ENCODE results near the gene ZNF594.
"Not testable (repeated sequence)": the region's sequence is repeated elsewhere in the genome, so short reads cannot be mapped to it uniquely, and the experiment has no call there.

The ZNF594 gene

GRCh38 chr17:5200360-5200759 is 8.7 kb upstream of the ZNF594 start:
- no peak for DNase-seq

GRCh38 chr17:5198472-5198871 is 6.8 kb upstream of the ZNF594 start:
- DNase-seq = no peak

- no peak for DNase-seq
Measured at GRCh38 chr17:5194346-5194745, 2.7 kb upstream of the ZNF594 start.

GRCh38 chr17:5184288-5184687 is 7.4 kb downstream of the ZNF594 start:
- no peak for DNase-seq

GRCh38 chr17:5183410-5183793 is 8.3 kb downstream of the ZNF594 start:
- DNase-seq = no peak

GRCh38 chr17:5182597-5183409 is 8.9 kb downstream of the ZNF594 start:
- no peak for DNase-seq

- no peak for DNase-seq
Measured at GRCh38 chr17:5181509-5182305, 10.0 kb downstream of the ZNF594 start.

- DNase-seq = no peak
Measured at GRCh38 chr17:5179003-5179402, 12.7 kb downstream of the ZNF594 start.

GRCh38 chr17:5175027-5175426 is 16.6 kb downstream of the ZNF594 start:
- DNase-seq = not testable (repeated sequence)

- DNase-seq = not testable (repeated sequence)
Measured at GRCh38 chr17:5165791-5166564, 25.7 kb downstream of the ZNF594 start.

- DNase-seq = no peak
Measured at GRCh38 chr17:5164436-5164835, 27.2 kb downstream of the ZNF594 start.

GRCh38 chr17:5161793-5162192 is 29.9 kb downstream of the ZNF594 start:
- not testable (repeated sequence) for DNase-seq

GRCh38 chr17:5160702-5161101 is 31.0 kb downstream of the ZNF594 start:
- DNase-seq = not testable (repeated sequence)

GRCh38 chr17:5146122-5146521 is 45.5 kb downstream of the ZNF594 start:
- DNase-seq = not testable (repeated sequence)

GRCh38 chr17:5142877-5143276 is 48.8 kb downstream of the ZNF594 start:
- not testable (repeated sequence) for DNase-seq

GRCh38 chr17:5139458-5139732 is 52.3 kb downstream of the ZNF594 start:
- DNase-seq = no peak

GRCh38 chr17:5138616-5139457 is 52.8 kb downstream of the ZNF594 start:
- no peak for DNase-seq

- DNase-seq = not testable (repeated sequence)
Measured at GRCh38 chr17:5138198-5138544, 53.5 kb downstream of the ZNF594 start.

- DNase-seq = not testable (repeated sequence)
Measured at GRCh38 chr17:5137511-5138197, 54.0 kb downstream of the ZNF594 start.

GRCh38 chr17:5136580-5137412 is 54.9 kb downstream of the ZNF594 start:
- not testable (repeated sequence) for DNase-seq

Data from NCI-H446 (cell line).